ENCODE measurements around the gene PTRH1.

PTRH1 gene

DNA sequence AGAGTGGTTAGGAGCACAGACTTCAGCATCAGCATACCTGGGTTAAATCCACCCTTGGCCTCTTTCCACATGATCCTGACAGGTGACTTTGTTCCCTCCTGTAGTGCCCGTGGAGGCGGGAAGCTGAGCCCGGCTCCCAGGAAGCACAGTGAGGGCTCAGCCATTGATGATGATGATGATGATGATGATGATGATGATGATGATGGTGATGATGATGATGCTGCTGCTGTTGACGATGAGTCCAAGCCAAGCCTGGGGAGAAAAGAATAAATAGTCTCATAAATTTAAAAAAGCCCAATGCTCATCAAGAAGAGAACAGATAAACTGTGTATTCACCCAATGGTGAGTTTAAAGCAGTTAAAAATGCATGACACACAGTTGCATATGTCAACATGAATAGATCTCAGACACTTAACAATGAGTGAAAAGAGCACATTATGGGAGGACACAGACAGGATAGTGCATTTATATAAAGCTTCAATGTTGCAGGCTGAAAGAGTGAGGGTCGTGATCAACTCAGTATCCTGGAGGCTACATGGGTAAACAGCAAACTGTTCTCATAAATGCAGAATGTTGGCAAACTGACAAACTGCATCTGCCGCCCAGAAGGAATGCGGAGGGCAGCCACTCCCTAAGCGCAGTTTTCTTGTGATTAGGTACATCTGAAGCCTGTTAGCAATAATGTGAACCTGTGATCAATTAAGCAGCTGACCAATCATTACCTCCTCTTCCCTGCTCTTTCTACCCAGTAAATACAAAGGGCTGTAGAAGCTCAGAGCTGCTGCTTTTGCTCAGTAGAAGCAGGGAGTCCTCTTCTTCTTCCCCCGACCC is 20.4 kb downstream of the PTRH1 start:
- peak; percentile 20 for DNase-seq (ENCODE audit: low read depth)

GRCh38 chr9:127693697-127694096 is 21.8 kb downstream of the PTRH1 start:
- no peak for DNase-seq (ENCODE audit: low read depth)

GRCh38 chr9:127693143-127693542 is 22.3 kb downstream of the PTRH1 start:
- DNase-seq (ENCODE audit: low read depth), result no peak

- DNase-seq (ENCODE audit: low read depth), result no peak
Observed at GRCh38 chr9:127692071-127692470, 23.4 kb downstream of the PTRH1 start.

- DNase-seq (ENCODE audit: low read depth), result no peak
Observed at GRCh38 chr9:127690735-127691134, 24.7 kb downstream of the PTRH1 start.

DNA sequence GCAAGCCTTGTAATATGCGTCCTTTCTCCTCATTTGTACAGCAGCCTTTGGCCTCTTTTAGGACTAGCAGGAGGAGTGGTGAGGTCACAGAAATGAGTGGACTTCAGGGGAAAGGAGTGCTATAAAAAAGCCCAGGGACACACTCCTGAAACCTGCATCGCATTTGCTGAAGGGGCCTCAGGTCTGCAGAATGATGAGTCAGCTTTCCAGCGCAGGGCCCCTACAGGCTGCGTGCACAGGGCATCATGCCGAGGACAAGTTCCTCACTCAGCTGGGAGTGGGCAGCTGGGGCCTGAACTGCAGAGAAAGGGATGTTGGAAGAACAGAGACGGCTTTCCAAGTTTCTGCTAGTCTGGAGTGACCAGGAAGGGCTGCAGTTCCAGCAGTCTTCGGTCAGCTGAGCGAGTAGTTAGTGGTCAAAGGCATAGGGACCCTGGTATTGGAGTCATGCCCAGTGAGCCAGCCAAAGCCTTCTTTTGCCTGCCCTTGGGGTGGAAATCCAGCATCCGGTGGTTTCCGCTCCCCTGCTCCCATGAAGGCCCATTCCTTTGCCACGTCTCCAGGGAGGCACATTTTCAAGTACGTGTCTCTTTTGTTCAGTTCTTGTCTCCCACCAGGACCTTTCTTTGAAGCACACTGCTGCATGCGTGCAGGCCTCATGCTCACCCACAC is 26.0 kb downstream of the PTRH1 start:
- no peak for DNase-seq (ENCODE audit: low read depth)

GRCh38 chr9:127686461-127687393 is 28.7 kb downstream of the PTRH1 start:
- no peak for DNase-seq (ENCODE audit: low read depth)

DNA sequence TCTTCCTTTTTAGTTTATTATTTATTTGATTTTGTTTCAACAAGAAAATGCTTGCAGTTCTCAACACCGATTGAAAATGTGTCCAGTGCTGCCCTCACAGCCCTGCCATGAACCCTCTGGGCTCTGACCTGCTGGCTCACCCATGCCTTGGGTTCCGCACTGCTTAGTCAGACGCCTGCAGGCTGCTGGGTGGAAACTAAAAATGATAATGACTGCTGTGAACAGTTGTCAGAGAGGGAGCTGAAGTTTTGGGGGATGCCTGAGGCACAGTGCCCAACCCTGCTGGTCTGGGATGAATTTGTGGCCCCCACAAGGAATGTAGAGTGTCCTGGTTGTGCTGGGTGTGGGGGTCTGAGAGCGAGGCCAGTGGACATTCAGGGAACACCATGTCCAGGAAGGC is 30.9 kb downstream of the PTRH1 start:
- DNase-seq (ENCODE audit: low read depth), result peak; percentile 32

GRCh38 chr9:127683723-127684122 is 31.7 kb downstream of the PTRH1 start:
- no peak for DNase-seq (ENCODE audit: low read depth)

- DNase-seq (ENCODE audit: low read depth), result no peak
Observed at GRCh38 chr9:127682351-127683136, 32.9 kb downstream of the PTRH1 start.

GRCh38 chr9:127680846-127681245 is 34.6 kb downstream of the PTRH1 start:
- no peak for DNase-seq (ENCODE audit: low read depth)

GRCh38 chr9:127680226-127680625 is 35.2 kb downstream of the PTRH1 start:
- DNase-seq (ENCODE audit: low read depth), result no peak

- no peak for DNase-seq (ENCODE audit: low read depth)
Observed at GRCh38 chr9:127679506-127679905, 36.0 kb downstream of the PTRH1 start.

DNA sequence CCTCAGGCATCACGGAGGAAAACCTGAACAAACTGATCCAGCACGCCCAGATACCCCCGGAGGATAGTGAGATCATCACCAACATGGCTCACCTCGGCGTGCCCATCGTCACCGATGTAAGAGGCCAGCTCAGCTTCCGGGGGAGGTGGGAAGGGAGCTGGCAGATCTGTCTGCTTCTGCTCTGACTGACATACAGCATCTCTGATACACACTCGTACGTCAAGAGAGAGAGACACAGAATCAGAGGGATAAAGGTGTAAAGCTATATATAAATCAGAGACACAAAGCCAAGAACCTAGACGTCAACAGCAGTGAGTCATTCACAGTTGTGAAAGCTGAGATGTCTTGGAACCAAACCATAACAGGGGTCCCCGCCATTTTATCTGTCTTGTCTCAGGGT is 38.8 kb downstream of the PTRH1 start:
- DNase-seq (ENCODE audit: low read depth), result no peak

GRCh38 chr9:127673234-127673633 is 42.2 kb downstream of the PTRH1 start:
- no peak for DNase-seq (ENCODE audit: low read depth)

DNA sequence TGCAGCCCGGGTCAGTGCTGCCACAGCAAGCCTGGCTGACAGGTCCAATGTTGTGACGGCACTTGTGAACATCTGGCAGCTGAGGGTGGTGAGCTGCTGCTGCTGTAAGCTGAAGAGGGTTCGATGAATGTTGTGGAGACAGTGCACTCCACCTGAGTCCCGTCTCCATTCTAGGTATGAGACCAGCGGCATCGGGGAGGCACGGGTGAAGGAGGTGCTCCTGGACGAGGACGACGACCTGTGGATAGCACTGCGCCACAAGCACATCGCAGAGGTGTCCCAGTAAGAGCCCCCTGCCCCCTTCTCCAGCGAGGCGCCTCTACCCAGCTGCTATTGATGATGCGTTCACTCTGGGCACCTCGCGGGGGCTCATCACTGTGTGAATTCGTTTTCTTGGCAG is 47.6 kb downstream of the PTRH1 start:
- no peak for DNase-seq (ENCODE audit: low read depth)

DNA sequence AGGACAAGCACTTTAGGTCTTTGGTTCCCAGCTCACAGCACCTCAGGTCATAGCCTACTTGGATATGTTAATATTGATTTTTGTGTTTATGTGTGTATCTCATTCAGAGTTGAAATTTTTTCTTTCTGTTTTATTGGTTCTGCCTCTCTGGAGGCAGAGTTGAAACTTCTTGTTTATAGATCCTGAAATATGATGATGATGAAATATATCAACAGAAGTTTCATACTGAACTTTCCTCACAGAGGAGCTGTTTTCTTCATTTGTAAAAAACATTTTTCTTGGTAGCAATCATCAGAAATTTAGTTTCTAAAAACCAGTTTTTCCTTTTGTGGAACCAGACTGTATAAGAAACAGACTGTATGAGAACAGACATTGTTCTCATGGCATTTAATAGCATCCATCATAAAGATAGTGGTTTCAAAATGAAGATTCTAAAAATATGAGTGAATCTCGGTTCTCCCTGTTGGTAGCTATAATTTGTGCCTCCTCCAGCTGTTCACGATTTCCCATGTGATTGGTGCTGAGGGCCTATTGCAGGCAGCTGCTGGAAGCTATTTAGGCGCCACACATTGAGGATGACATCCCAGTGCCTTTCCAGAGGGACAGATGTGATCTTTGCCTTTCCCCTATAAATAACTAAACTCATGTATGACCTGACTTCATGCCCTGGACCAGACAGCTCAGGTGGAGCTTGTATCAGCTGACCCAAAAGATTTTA is 48.2 kb downstream of the PTRH1 start:
- no peak for DNase-seq (ENCODE audit: low read depth)

DNA sequence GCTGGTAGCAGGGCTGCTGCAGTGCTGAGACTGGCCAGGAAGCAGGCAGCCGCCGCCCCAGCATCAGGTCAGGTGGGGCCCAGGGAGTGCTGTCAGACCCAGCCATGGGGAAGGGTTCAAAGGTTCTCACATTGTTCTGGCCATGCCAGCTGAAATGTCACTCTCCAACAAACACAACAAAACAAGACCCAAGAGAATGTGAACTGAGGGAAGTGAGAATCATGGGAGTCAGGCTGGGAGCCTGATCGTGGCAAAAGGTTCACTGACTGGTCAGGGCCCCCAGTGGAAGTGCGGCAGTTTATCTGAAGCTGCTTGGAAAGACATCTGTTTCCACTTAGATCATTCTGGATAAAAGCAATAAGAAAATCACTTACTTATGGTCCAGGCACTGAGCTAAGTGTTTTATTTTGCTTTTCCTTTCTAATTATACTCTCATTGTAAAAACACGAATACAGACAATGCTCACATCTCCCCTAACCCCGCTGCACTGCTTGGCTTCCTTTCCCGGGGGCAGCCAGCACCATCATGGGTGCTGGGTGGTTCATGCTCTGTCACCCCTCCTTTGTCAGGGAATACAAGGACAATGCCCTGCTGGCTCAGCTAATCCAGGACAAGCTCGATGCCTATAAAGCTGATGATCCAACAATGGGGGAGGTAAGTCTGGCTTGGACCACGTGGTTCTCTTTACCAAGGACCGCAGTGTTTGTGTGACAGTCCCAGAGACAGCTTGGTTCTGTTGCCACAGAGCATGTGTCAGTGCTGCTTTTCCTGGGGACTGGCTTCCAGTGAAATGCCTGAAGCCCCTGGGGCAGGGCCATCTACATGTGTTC is 50.6 kb downstream of the PTRH1 start:
- no peak for DNase-seq (ENCODE audit: low read depth)

DNA sequence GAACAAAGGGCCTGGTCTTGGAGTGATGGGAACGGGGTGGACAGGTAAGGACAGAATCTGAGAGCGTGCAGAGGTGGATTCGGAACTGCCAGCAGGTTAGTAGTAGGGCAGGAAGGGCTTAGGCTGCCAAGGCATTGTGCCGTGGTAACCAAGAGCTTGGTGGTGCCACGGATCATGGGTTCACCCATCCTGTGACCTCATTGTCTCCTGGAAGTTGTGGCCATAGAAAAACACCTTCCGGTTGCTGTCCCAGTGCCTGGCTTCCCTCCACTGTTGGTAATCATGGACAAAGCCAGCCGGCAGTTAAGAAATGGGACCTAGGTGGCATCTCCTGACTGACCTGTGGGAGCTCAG is 51.2 kb downstream of the PTRH1 start:
- DNase-seq (ENCODE audit: low read depth), result no peak
